Activated CD8-positive, alpha-beta memory T cell treated with anti-CD3 and anti-CD28 coated beads for 36 hours (primary cell): ENCODE data around the gene ATP6V1C2. TPM values are rescaled to one million over a fixed set of nuclear protein-coding genes. Genes with fewer than 3 reads are reported as not detected.

ENCODE experiments used
- CTCF ChIA-PET: fragments of 350-600 bp; sonication (Branson Sonifier 250); formaldehyde crosslinking; loops from one replicate; lab custom pipeline; 2021; ENCODE audit warnings: antibody characterized with exemption; lab: Charles Lee
- POLR2A ChIA-PET: fragments of 350-600 bp; sonication (Branson Sonifier 250); formaldehyde crosslinking; loops from one replicate; lab custom pipeline; 2021; ENCODE audit warnings: antibody characterized with exemption; lab: Charles Lee
- total RNA-seq, 2 experiments: library from RNA; stranded (reverse); gene quantifications; one replicate each; pipeline ENCODE4 v1.2.3, GENCODE V29; 2021

Gene ATP6V1C2
- total RNA-seq, 2 experiments from 2014 or later: not detected

- CTCF ChIA-PET: no interaction called here
- POLR2A ChIA-PET: no interaction called here
Measured at GRCh38 chr2:10763461-10763800, 42.0 kb downstream of the ATP6V1C2 start.

GRCh38 chr2:10764096-10764785 lies 42.8 kb downstream of the ATP6V1C2 start:
- CTCF ChIA-PET: no interaction called here
- POLR2A ChIA-PET: no interaction called here

GRCh38 chr2:10764896-10765295 lies 43.5 kb downstream of the ATP6V1C2 start:
- CTCF ChIA-PET: interaction anchor here (0.6 to 0.7 kb wide), 2 partner anchors 68 to 484 kb away, joined by 3 read pairs; no protein-coding TSS in a partner anchor
- POLR2A ChIA-PET: no interaction called here

GRCh38 chr2:10765461-10765860 lies 44.0 kb downstream of the ATP6V1C2 start:
- POLR2A ChIA-PET: no interaction called here
- CTCF ChIA-PET: interaction anchor here (0.6 to 0.7 kb wide), 2 partner anchors 67 to 484 kb away, joined by 3 read pairs; no protein-coding TSS in a partner anchor

- ChIA-PET CTCF (no interaction called here), POLR2A (no interaction called here)
Measured at GRCh38 chr2:10765914-10766313, 44.5 kb downstream of the ATP6V1C2 start.

- POLR2A ChIA-PET: no interaction called here
- CTCF ChIA-PET: no interaction called here
Measured at GRCh38 chr2:10768063-10768507, 46.7 kb downstream of the ATP6V1C2 start.

GRCh38 chr2:10770956-10771750 lies 49.7 kb downstream of the ATP6V1C2 start:
- ChIA-PET CTCF (no interaction called here), POLR2A (no interaction called here)

GRCh38 chr2:10771786-10772185 lies 50.4 kb downstream of the ATP6V1C2 start:
- CTCF ChIA-PET: no interaction called here
- POLR2A ChIA-PET: no interaction called here

GRCh38 chr2:10772201-10772867 lies 50.9 kb downstream of the ATP6V1C2 start:
- CTCF ChIA-PET: no interaction called here
- POLR2A ChIA-PET: no interaction called here

GRCh38 chr2:10772868-10773215 lies 51.4 kb downstream of the ATP6V1C2 start:
- CTCF ChIA-PET: no interaction called here
- POLR2A ChIA-PET: no interaction called here

- POLR2A ChIA-PET: interaction anchor here (0.6 kb wide), 1 partner anchor 28 kb away, joined by 5 read pairs; no protein-coding TSS in a partner anchor
- CTCF ChIA-PET: no interaction called here
Measured at GRCh38 chr2:10773821-10774341, 52.5 kb downstream of the ATP6V1C2 start.

- POLR2A ChIA-PET: interaction anchor here (0.6 kb wide), 1 partner anchor 29 kb away, joined by 5 read pairs; no protein-coding TSS in a partner anchor
- CTCF ChIA-PET: no interaction called here
Measured at GRCh38 chr2:10774394-10774793, 53.0 kb downstream of the ATP6V1C2 start.

- ChIA-PET POLR2A (no interaction called here), CTCF (no interaction called here)
Measured at GRCh38 chr2:10775021-10775780, 53.8 kb downstream of the ATP6V1C2 start.

GRCh38 chr2:10775831-10776230 lies 54.4 kb downstream of the ATP6V1C2 start:
- ChIA-PET POLR2A (no interaction called here), CTCF (no interaction called here)

- POLR2A ChIA-PET: no interaction called here
Measured at GRCh38 chr2:10776231-10776977, 55.0 kb downstream of the ATP6V1C2 start.

GRCh38 chr2:10777111-10777841 lies 55.8 kb downstream of the ATP6V1C2 start:
- CTCF ChIA-PET: interaction anchor here (0.9 kb wide), 1 partner anchor 15 kb away, joined by 3 read pairs; no protein-coding TSS in a partner anchor
- POLR2A ChIA-PET: no interaction called here

More at GRCh38 chr2:10776231-10776977, 55.0 kb downstream of the ATP6V1C2 start:
- CTCF ChIA-PET: no interaction called here

- CTCF ChIA-PET: interaction anchor here (0.9 kb wide), 1 partner anchor 16 kb away, joined by 3 read pairs; no protein-coding TSS in a partner anchor
- POLR2A ChIA-PET: no interaction called here
Measured at GRCh38 chr2:10777842-10778723, 56.7 kb downstream of the ATP6V1C2 start.
